Effector memory CD4-positive, alpha-beta T cell (primary cell): Measurements from ENCODE around the gene CD74.
A peak's percentile ranks its signal among the peaks of the same experiment; 100 is the strongest.
"Not testable (repeated sequence)": the region's sequence is repeated elsewhere in the genome, so short reads cannot be mapped to it uniquely, and the experiment has no call there.

Experiments
- DNase-seq, 3 donors: peaks; one replicate each; pipeline ENCODE4 v3.0.0-alpha.2; 2020
- H3K27ac ChIP-seq: 2 replicates; pipeline ENCODE4 v1.7.0; 2013; ENCODE audit warnings: mild to moderate bottlenecking, low read length, moderate library complexity; ENCODE audit not compliant: insufficient read depth, poor library complexity, severe bottlenecking
- H3K27me3 ChIP-seq: replicated peaks from 2 replicates; pipeline ENCODE4 v1.7.0; 2013; ENCODE audit warnings: mild to moderate bottlenecking, low read length; ENCODE audit not compliant: insufficient read depth, control insufficient read depth, poor library complexity, severe bottlenecking
- H3K36me3 ChIP-seq: 2 replicates; pipeline ENCODE4 v1.7.0; 2013; ENCODE audit warnings: mild to moderate bottlenecking, low read length, moderate library complexity; ENCODE audit not compliant: control insufficient read depth, insufficient read depth
- H3K4me1 ChIP-seq: 2 replicates; pipeline ENCODE4 v1.7.0; 2013; ENCODE audit warnings: low read length, mild to moderate bottlenecking; ENCODE audit not compliant: control insufficient read depth, insufficient read depth, poor library complexity, severe bottlenecking
- H3K4me3 ChIP-seq: 2 replicates; pipeline ENCODE4 v1.7.0; 2013; ENCODE audit warnings: low read length, low read depth, mild to moderate bottlenecking; ENCODE audit not compliant: insufficient read depth, poor library complexity, severe bottlenecking
- H3K9me3 ChIP-seq: 2 replicates; pipeline ENCODE4 v1.7.0; 2013; ENCODE audit warnings: mild to moderate bottlenecking, low read length, moderate library complexity; ENCODE audit not compliant: control insufficient read depth

Gene CD74

GRCh38 chr5:150428978-150429377 lies 16.3 kb upstream of the CD74 start:
- Histone ChIP-seq H3K36me3 (no peaks in the 10 kb centered on the region), H3K4me1 (no peaks in the 10 kb centered on the region), H3K4me3 (no peak overlapping the region), H3K27me3 (no peaks in the 10 kb centered on the region), H3K9me3 (no peaks in the 10 kb centered on the region), H3K27ac (no peak overlapping the region)
- no peak for DNase-seq

- no peaks in the 10 kb centered on the region for H3K36me3 ChIP-seq
- H3K4me1 ChIP-seq: no peaks in the 10 kb centered on the region
- no peaks in the 10 kb centered on the region for H3K9me3 ChIP-seq
- DNase-seq: no peak
- no peak overlapping the region for H3K27ac ChIP-seq
- H3K27me3 ChIP-seq: no peaks in the 10 kb centered on the region
- no peak overlapping the region for H3K4me3 ChIP-seq
These were observed 15.6 kb upstream of the CD74 start for GRCh38 chr5:150428106-150428876.

- H3K27ac ChIP-seq, H3K27me3 ChIP-seq, DNase-seq, H3K36me3 ChIP-seq, H3K4me1 ChIP-seq, H3K9me3 ChIP-seq, H3K4me3 ChIP-seq: not testable (repeated sequence)
These were observed 13.5 kb upstream of the CD74 start for GRCh38 chr5:150426165-150426564.

- Histone ChIP-seq H3K4me1 (no peaks in the 10 kb centered on the region), H3K36me3 (no peaks in the 10 kb centered on the region), H3K9me3 (no peaks in the 10 kb centered on the region), H3K27ac (no peak overlapping the region), H3K4me3 (no peak overlapping the region), H3K27me3 (no peaks in the 10 kb centered on the region)
- no peak for DNase-seq
These were observed 10.0 kb upstream of the CD74 start for GRCh38 chr5:150422758-150423157.

GRCh38 chr5:150422075-150422474 lies 9.4 kb upstream of the CD74 start:
- no peak overlapping the region for H3K27ac ChIP-seq
- H3K4me3 ChIP-seq: no peak overlapping the region
- DNase-seq: no peak
- no peaks in the 10 kb centered on the region for H3K9me3 ChIP-seq
- H3K27me3 ChIP-seq: no peaks in the 10 kb centered on the region
- H3K4me1 ChIP-seq: no peaks in the 10 kb centered on the region
- H3K36me3 ChIP-seq: no peaks in the 10 kb centered on the region

GRCh38 chr5:150419630-150420270 lies 7.0 kb upstream of the CD74 start:
- H3K9me3 ChIP-seq: no peaks in the 10 kb centered on the region
- DNase-seq: no peak
- no peak overlapping the region for H3K27ac ChIP-seq
- no peaks in the 10 kb centered on the region for H3K36me3 ChIP-seq
- H3K27me3 ChIP-seq: no peaks in the 10 kb centered on the region
- H3K4me1 ChIP-seq: no peaks in the 10 kb centered on the region
- no peak overlapping the region for H3K4me3 ChIP-seq

GRCh38 chr5:150413902-150414790 lies 1.4 kb upstream of the CD74 start:
- DNase-seq, H3K27me3 ChIP-seq, H3K4me3 ChIP-seq, H3K36me3 ChIP-seq, H3K9me3 ChIP-seq: not testable (repeated sequence)
- H3K4me1 ChIP-seq: peaks cover 28% of the 10 kb centered on the region
- H3K27ac ChIP-seq: peak overlapping the region; percentile 97

- Histone ChIP-seq H3K4me1 (peaks cover 28% of the 10 kb centered on the region), H3K27ac (peak overlapping the region; percentile 97), H3K27me3 (no peaks in the 10 kb centered on the region), H3K36me3 (no peaks in the 10 kb centered on the region), H3K4me3 (peak overlapping the region; percentile 86), H3K9me3 (no peaks in the 10 kb centered on the region)
- no peak for DNase-seq
These were observed 629 bp upstream of the CD74 start for GRCh38 chr5:150413176-150413901.

GRCh38 chr5:150411245-150411979 lies 1.3 kb downstream of the CD74 start:
- peak overlapping the region; percentile 86 for H3K4me3 ChIP-seq
- peaks cover 28% of the 10 kb centered on the region for H3K4me1 ChIP-seq
- H3K27me3 ChIP-seq: no peaks in the 10 kb centered on the region
- H3K27ac ChIP-seq: peak overlapping the region; percentile 97
- H3K36me3 ChIP-seq: peaks cover 10% of the 10 kb centered on the region
- H3K9me3 ChIP-seq: no peaks in the 10 kb centered on the region
- peak; percentile 33 to 58 (median 35) for DNase-seq
